ENCODE data around the gene GALNT16. TPM values are rescaled to one million over a fixed set of nuclear protein-coding genes. Genes with fewer than 3 reads are reported as not detected.

GALNT16 gene
- polyA plus RNA-seq, 1 experiment, result 1.3 TPM

DNA sequence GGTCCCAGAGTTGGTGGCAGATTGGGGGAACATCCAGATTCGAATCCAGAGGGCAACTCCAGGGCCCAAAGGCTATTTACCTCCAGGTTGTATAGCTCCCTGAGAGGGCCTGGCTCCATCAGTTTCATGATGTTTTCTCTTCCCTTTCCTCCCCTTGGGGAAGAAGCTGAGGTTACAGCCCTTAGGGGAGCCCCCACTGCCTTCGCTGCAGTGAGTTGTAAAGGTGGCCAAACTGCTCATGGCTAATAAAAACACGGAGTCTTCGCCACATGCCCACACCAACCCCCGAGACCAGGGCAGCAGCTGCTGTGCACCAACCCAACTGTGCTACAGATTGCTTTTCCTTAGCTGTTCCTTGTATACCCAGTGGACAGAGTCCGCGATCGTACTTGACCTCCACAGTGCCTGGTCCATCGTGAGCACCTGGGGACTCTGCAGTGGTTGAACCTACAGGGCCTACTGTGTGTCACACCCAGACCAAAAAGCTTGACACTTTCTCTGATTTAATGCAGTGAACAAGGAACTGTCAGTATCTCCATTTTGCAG lies 20.9 kb downstream of the GALNT16 start:
- no peak for DNase-seq (ENCODE audit: low read depth, low spot score)
- Histone ChIP-seq H3K27me3 (ENCODE audit: control insufficient read depth, insufficient read depth, low read length) (peaks cover 15% of the 10 kb centered on the region), H3K9me3 (ENCODE audit: control insufficient read depth, insufficient read depth, low read length) (no peaks in the 10 kb centered on the region), H3K27ac (ENCODE audit: low read depth, low read length) (no peak overlapping the region), H3K4me3 (ENCODE audit: low read depth, low read length) (no peak overlapping the region)
- POLR2A ChIA-PET, result no interaction called here
- TF ChIP-seq, protein P1, sequence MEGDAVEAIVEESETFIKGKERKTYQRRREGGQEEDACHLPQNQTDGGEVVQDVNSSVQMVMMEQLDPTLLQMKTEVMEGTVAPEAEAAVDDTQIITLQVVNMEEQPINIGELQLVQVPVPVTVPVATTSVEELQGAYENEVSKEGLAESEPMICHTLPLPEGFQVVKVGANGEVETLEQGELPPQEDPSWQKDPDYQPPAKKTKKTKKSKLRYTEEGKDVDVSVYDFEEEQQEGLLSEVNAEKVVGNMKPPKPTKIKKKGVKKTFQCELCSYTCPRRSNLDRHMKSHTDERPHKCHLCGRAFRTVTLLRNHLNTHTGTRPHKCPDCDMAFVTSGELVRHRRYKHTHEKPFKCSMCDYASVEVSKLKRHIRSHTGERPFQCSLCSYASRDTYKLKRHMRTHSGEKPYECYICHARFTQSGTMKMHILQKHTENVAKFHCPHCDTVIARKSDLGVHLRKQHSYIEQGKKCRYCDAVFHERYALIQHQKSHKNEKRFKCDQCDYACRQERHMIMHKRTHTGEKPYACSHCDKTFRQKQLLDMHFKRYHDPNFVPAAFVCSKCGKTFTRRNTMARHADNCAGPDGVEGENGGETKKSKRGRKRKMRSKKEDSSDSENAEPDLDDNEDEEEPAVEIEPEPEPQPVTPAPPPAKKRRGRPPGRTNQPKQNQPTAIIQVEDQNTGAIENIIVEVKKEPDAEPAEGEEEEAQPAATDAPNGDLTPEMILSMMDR (IDR thresholded peaks at IDR 0.05; ENCODE audit: low read depth, low read length), result no peak
- CTCF ChIA-PET, result no interaction called here

DNA sequence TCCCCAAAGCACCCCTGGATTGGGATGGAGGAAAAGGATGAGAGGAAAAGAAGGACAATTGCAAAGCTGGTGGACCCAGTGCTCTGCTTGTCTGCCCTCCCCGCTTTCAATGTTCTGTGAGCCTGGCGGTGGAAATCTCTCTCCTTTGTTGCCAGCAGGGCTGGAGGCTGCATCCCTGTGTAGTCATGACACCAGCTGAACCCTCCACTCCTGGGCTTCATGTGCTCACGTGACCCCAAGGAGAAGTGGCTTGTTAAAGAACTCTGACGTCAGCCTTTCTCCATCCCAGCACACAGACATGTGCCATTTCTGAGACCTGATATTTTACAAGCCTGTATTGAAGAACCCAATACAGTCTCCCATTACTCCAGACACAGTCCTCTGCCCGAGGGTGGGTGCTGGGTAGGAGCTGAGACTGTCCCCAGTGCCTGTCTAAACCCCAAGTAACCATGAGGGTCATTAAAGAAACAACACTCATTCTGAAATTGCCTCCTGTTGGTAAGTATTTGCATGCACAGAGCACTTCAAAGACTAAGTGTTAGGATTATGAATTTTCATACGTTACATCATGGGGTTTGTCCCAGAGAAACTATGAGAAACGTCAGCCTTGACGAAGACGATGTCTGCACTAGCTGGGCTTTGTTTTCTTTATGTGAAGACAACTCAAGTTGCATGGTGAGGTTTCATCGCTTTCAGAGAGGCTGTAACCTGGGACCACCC lies 21.7 kb downstream of the GALNT16 start:
- ChIA-PET CTCF (no interaction called here), POLR2A (no interaction called here)
- no peak for DNase-seq (ENCODE audit: low read depth, low spot score)
- H3K4me3 ChIP-seq (ENCODE audit: low read depth, low read length), result no peak overlapping the region
- H3K27ac ChIP-seq (ENCODE audit: low read depth, low read length), result no peak overlapping the region
- no peaks in the 10 kb centered on the region for H3K9me3 ChIP-seq (ENCODE audit: control insufficient read depth, insufficient read depth, low read length)
- H3K27me3 ChIP-seq (ENCODE audit: control insufficient read depth, insufficient read depth, low read length), result peaks cover 15% of the 10 kb centered on the region
- TF ChIP-seq, protein P1 (IDR thresholded peaks at IDR 0.05; ENCODE audit: low read depth, low read length), result no peak

DNA sequence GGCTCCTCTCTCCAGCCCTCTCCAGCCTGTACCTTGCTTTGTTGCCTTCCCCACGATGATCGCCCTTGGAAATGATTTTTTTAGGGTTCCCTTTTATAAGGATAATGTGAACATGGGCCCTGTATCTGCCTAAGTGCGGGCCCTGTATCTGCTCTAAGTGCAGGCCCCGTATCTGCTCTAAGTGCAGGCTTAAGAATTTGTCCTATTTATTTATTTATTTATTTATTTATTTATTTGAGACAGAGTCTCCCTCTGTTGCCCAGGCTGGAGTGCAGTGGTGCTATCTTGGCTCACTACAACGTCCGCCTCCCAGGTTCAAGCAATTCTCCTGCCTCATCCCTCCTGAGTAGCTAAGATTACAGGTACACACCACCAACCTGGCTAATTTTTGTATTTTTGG lies 22.5 kb downstream of the GALNT16 start:
- POLR2A ChIA-PET, result no interaction called here
- CTCF ChIA-PET, result no interaction called here

DNA sequence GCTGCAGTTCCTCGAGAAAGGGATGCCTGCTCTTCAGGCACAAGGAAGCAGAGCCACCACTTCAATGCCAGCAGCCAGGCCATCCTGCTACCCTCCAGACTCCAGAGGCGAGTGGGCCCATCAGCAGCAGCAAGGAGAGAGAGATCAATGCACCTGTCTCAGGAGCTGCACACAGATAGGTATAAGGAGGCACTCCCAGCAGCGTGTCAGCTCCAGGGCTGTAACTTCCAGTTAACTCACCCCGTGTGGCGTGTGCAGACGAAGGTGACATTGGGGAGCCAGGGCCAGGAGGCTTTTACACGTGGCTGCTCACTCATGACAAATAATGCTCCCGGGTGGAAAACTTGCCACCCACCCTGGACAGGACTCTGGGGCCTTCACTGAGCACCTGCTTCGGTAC lies 24.2 kb downstream of the GALNT16 start:
- ChIA-PET POLR2A (no interaction called here), CTCF (no interaction called here)
- DNase-seq (ENCODE audit: low read depth, low spot score), result no peak
- TF ChIP-seq, protein P1 (IDR thresholded peaks at IDR 0.05; ENCODE audit: low read depth, low read length), result no peak
- peaks cover 15% of the 10 kb centered on the region for H3K27me3 ChIP-seq (ENCODE audit: control insufficient read depth, insufficient read depth, low read length)
- no peak overlapping the region for H3K4me3 ChIP-seq (ENCODE audit: low read depth, low read length)
- no peak overlapping the region for H3K27ac ChIP-seq (ENCODE audit: low read depth, low read length)
- H3K9me3 ChIP-seq (ENCODE audit: control insufficient read depth, insufficient read depth, low read length), result no peaks in the 10 kb centered on the region

More for the DNA sequence above, 22.5 kb downstream of the GALNT16 start:
- no peak for DNase-seq (ENCODE audit: low read depth, low spot score)
- TF ChIP-seq, protein P1 (IDR thresholded peaks at IDR 0.05; ENCODE audit: low read depth, low read length), result no peak
- Histone ChIP-seq H3K4me3 (ENCODE audit: low read depth, low read length) (no peak overlapping the region), H3K27me3 (ENCODE audit: control insufficient read depth, insufficient read depth, low read length) (peaks cover 15% of the 10 kb centered on the region), H3K9me3 (ENCODE audit: control insufficient read depth, insufficient read depth, low read length) (no peaks in the 10 kb centered on the region), H3K27ac (ENCODE audit: low read depth, low read length) (no peak overlapping the region)

DNA sequence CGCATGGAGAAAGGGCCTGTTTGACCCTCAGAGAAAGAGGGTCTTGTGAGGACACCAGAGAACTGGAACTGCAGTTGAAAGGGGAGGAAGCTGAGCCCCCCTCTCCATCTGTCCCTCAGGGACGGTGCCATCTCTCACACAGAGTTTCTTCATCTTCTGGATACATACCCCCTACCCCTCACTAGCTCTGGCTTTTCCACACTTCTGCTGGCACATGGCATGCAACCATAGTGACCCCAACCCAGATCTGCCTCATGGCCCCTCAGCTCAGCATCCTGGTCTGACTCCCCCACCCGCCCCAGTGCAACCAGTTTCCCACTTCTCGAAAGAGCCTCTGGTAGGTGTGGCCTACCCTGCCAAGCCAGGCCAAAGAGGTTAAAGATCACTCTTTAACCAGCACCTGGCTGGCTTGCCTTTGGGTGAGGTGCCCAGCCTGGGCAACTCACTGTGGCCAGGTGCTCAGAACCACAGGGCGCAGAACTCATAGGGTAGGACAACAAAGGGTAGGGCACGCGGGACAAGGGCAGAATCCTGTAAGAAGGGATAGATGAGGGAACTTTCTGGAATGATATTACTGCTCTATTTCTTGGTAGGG lies 25.8 kb downstream of the GALNT16 start:
- H3K27me3 ChIP-seq (ENCODE audit: control insufficient read depth, insufficient read depth, low read length), result peaks cover 12% of the 10 kb centered on the region

More for the DNA sequence above, 25.8 kb downstream of the GALNT16 start:
- no peak overlapping the region for H3K4me3 ChIP-seq (ENCODE audit: low read depth, low read length)
- TF ChIP-seq, protein P1 (IDR thresholded peaks at IDR 0.05; ENCODE audit: low read depth, low read length), result no peak
- no peaks in the 10 kb centered on the region for H3K9me3 ChIP-seq (ENCODE audit: control insufficient read depth, insufficient read depth, low read length)
- POLR2A ChIA-PET, result no interaction called here
- no peak for DNase-seq (ENCODE audit: low read depth, low spot score)
- no peak overlapping the region for H3K27ac ChIP-seq (ENCODE audit: low read depth, low read length)
- CTCF ChIA-PET, result no interaction called here

Measured in AG04450 (cell line).